HepG2 (cell line): ENCODE measurements around the gene MRPL28. TPM values are rescaled to one million over a fixed set of nuclear protein-coding genes. Genes with fewer than 3 reads are reported as not detected.

Source experiments
- ARID5B ChIP-seq: IDR thresholded peaks from 2 replicates; pipeline ENCODE4 v1.4.0; 2020; ENCODE audit warnings: mild to moderate bottlenecking, missing genetic modification reagents
- ATF7-NPFF ChIP-seq: sonication (generic); formaldehyde crosslinking; IDR thresholded peaks from 2 replicates; pipeline ENCODE4 v1.8.1; 2023; ENCODE audit warnings: mild to moderate bottlenecking, low read depth, missing genetic modification reagents, moderate library complexity
- ATM ChIP-seq: fragments of 450-650 bp; IDR thresholded peaks from 2 replicates; pipeline ENCODE4 v1.7.1; 2017; ENCODE audit warnings: mild to moderate bottlenecking, borderline replicate concordance
- CEBPB ChIP-seq: IDR thresholded peaks from 2 replicates; pipeline ENCODE4 v1.6.1; 2011; ENCODE audit warnings: low read depth, low read length, improper control_type of control experiment, borderline replicate concordance
- EED ChIP-seq: sonication (generic); formaldehyde crosslinking; IDR thresholded peaks from 2 replicates; pipeline ENCODE4 v1.5.0; 2020; ENCODE audit warnings: mild to moderate bottlenecking, missing genetic modification reagents
- FOXC1 ChIP-seq: sonication (generic); formaldehyde crosslinking; IDR thresholded peaks from 2 replicates; pipeline ENCODE4 v1.8.0; 2022; ENCODE audit warnings: mild to moderate bottlenecking, missing genetic modification reagents, borderline replicate concordance
- HES4 ChIP-seq: sonication (generic); formaldehyde crosslinking; IDR thresholded peaks from 2 replicates; pipeline ENCODE4 v1.9.0; 2021; ENCODE audit warnings: mild to moderate bottlenecking, missing genetic modification reagents, borderline replicate concordance
- RBAK ChIP-seq: sonication (generic); formaldehyde crosslinking; IDR thresholded peaks from 2 replicates; pipeline ENCODE4 v1.5.1; 2020; ENCODE audit warnings: mild to moderate bottlenecking, missing genetic modification reagents
- STAT5B ChIP-seq: sonication (generic); formaldehyde crosslinking; IDR thresholded peaks from 2 replicates; pipeline ENCODE4 v1.4.0; 2020; ENCODE audit warnings: missing genetic modification reagents
- TCF7L2 ChIP-seq: IDR thresholded peaks from 2 replicates; pipeline ENCODE4 v1.6.1; 2011; ENCODE audit warnings: mild to moderate bottlenecking, low read depth, low read length, moderate library complexity
- TMF1 ChIP-seq: sonication (generic); formaldehyde crosslinking; IDR thresholded peaks from 2 replicates; pipeline ENCODE4 v1.8.1; 2022; ENCODE audit warnings: low read depth, missing genetic modification reagents
- YEATS4 ChIP-seq: sonication (generic); formaldehyde crosslinking; IDR thresholded peaks from 2 replicates; pipeline ENCODE4 v1.4.0; 2020; ENCODE audit warnings: missing genetic modification reagents, borderline replicate concordance
- ZFAT ChIP-seq: sonication (generic); formaldehyde crosslinking; conservative IDR thresholded peaks from 2 replicates; pipeline ENCODE4 v1.8.1; 2023; ENCODE audit warnings: missing genetic modification reagents, inconsistent platforms
- ZNF138 ChIP-seq: sonication (generic); formaldehyde crosslinking; IDR thresholded peaks from 2 replicates; pipeline ENCODE4 v1.5.0; 2020; ENCODE audit warnings: mild to moderate bottlenecking, low read depth, missing genetic modification reagents
- ZNF160 ChIP-seq: sonication (generic); formaldehyde crosslinking; IDR thresholded peaks from 2 replicates; pipeline ENCODE4 v1.8.0; 2022; ENCODE audit warnings: mild to moderate bottlenecking, inconsistent platforms, missing genetic modification reagents
- ZNF557 ChIP-seq: sonication (generic); formaldehyde crosslinking; IDR thresholded peaks from 2 replicates; pipeline ENCODE4 v1.4.0; 2020; ENCODE audit warnings: missing genetic modification reagents
- ZNF558 ChIP-seq: sonication (generic); formaldehyde crosslinking; IDR thresholded peaks from 2 replicates; pipeline ENCODE4 v1.9.0; 2022; ENCODE audit warnings: mild to moderate bottlenecking, missing genetic modification reagents, borderline replicate concordance
- ZNF609 ChIP-seq: sonication (generic); formaldehyde crosslinking; IDR thresholded peaks from 2 replicates; pipeline ENCODE4 v1.4.0; 2020; ENCODE audit warnings: mild to moderate bottlenecking, missing genetic modification reagents, borderline replicate concordance
- polyA plus RNA-seq, 8 experiments: library from polyadenylated mRNA; depleted of rRNA in 3 of 8; stranded (reverse) in 7 of 8; unstranded in 1 of 8; fragments of >200 nt; fragmentation: Illumina TruSeq in 4 of 8; extraction: Trizol in 4 of 8; gene quantifications; 2 replicates each; pipeline versions ENCODE4 v1.2.1 to v1.2.3, GENCODE V29; 2011 to 2016; ENCODE audit warnings: low read depth in 4 of 8, missing spikeins in 1 of 8, mixed read lengths in 1 of 8; ENCODE audit not compliant: insufficient read depth in 1 of 8
- total RNA-seq, 5 experiments: library from RNA; depleted of rRNA; stranded (reverse); fragments of >200 nt; fragmentation: Illumina TruSeq; extraction: Trizol; gene quantifications; 2 replicates each; pipeline ENCODE4 v1.2.3, GENCODE V29; 2016; ENCODE audit warnings: low read depth in 1 of 5

Gene MRPL28
- total and polyA plus RNA-seq, 2 of the 13 experiments (the other 11 are each of a cell fraction or from before 2014, with no cell fraction given) = 114 to 135 TPM

- TF ChIP-seq TMF1 (no peak), EED (CRISPR knock-in tag) (no peak), TCF7L2 (no peak), CEBPB (no peak), ATM (no peak), FOXC1 (CRISPR knock-in tag) (peak; percentile 54; the same call in 1 of the 2 replicates), RBAK (CRISPR knock-in tag) (no peak), ZFAT (CRISPR knock-in tag) (no peak), ATF7-NPFF (CRISPR knock-in tag) (0 out of 2 replicates have a peak, but pooled peaks have one; percentile 37), STAT5B (no peak), ZNF557 (CRISPR knock-in tag) (no peak), ARID5B (CRISPR knock-in tag) (peak; percentile 75), YEATS4 (CRISPR knock-in tag) (peak; percentile 64; the same call in 1 of the 2 replicates), ZNF609 (CRISPR knock-in tag) (peak; percentile 89), HES4 (no peak), ZNF138 (CRISPR knock-in tag) (no peak), ZNF558 (CRISPR knock-in tag) (no peak), ZNF160 (CRISPR knock-in tag) (no peak)
Measured at GRCh38 chr16:359067-359763, 11.1 kb downstream of the MRPL28 start (continued).
